ENCODE data around the gene FZD10.

- TF ChIP-seq, protein P1, sequence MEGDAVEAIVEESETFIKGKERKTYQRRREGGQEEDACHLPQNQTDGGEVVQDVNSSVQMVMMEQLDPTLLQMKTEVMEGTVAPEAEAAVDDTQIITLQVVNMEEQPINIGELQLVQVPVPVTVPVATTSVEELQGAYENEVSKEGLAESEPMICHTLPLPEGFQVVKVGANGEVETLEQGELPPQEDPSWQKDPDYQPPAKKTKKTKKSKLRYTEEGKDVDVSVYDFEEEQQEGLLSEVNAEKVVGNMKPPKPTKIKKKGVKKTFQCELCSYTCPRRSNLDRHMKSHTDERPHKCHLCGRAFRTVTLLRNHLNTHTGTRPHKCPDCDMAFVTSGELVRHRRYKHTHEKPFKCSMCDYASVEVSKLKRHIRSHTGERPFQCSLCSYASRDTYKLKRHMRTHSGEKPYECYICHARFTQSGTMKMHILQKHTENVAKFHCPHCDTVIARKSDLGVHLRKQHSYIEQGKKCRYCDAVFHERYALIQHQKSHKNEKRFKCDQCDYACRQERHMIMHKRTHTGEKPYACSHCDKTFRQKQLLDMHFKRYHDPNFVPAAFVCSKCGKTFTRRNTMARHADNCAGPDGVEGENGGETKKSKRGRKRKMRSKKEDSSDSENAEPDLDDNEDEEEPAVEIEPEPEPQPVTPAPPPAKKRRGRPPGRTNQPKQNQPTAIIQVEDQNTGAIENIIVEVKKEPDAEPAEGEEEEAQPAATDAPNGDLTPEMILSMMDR (optimal IDR thresholded peaks at IDR 0.05 in 1 of 3, IDR thresholded peaks at IDR 0.05 in 1 of 3, conservative IDR thresholded peaks at IDR 0.05 in 1 of 3; ENCODE audit: extremely low read depth in 1 of 3, insufficient read depth in 2 of 3, low read length in 3 of 3) = no peak
- no peak for TF ChIP-seq EZH2 (IDR thresholded peaks at IDR 0.05; ENCODE audit: low read length)
These were observed 8.5 kb upstream of the FZD10 start for GRCh38 chr12:130153803-130154202.

Measured in keratinocyte (primary cell).